ENCODE measurements around the gene KIAA1217.

The KIAA1217 gene

DNA sequence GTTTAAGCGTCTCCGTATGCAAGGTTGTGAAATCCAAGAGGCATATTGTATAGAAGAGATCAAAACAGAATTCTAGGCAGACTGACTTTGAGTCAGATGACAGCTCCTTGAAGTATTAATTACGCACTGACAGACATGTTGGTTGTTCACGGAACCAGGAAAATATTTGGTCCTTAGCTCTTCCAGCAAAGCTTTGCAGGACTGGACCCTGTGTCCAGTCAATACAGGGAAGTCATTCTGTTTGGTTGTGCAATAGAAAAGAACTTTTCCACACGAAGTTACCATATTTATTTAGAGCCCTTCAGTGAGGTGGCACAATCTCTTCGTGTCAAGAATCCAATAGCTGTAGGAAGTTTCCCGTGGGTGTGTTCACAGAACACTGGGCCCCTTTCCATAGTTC is 309.5 kb downstream of the KIAA1217 start:
- no peak for DNase-seq

DNA sequence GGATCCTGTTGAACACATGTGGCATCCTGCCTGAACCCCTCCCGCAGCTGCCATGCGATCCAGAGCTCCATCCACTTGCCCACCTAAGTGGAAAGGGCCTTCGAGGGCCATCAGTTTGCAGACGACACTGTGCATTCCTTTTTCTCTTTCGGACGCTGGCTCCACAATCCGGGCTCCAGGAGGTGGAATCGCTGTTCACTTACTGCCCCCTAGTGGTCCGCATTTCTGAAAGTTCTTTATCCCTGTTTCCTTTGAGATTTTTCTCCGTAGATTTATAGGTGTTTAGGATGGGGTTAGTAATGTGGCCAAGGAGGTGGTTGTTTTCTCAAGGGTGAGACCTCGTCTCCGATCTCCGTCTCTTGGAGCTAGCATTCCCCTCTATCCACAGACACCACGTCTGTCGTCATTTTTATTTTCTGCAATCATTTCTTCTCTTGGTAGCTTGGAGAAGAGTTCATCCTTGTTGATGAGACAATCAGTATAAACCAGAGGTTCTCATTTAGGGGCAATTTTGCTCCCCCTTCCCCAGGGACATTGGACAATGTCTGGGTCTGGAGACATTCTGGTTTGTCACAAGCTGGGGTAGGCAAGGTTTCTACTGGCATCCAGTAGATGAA is 310.2 kb downstream of the KIAA1217 start:
- peak; percentile 29 for DNase-seq

DNA sequence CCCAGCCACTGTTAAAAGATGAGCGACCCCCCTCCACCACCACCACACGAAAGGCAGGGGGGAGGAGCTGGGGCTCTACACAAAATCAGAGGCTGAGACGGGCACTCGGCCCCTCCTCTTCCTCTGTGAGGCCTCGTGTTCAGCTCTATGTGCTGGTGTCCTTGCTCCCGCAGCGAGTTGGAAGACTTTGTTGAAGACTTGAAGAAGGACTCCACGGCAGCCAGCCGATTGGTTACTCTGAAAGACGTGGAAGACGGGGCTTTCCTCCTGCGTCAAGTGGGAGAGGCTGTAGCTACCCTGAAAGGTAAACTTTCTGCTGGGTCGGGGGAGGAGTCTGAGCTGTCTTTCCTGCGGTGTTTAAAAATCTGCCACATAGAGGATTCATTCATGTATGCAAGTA is 311.0 kb downstream of the KIAA1217 start:
- no peak for DNase-seq

DNA sequence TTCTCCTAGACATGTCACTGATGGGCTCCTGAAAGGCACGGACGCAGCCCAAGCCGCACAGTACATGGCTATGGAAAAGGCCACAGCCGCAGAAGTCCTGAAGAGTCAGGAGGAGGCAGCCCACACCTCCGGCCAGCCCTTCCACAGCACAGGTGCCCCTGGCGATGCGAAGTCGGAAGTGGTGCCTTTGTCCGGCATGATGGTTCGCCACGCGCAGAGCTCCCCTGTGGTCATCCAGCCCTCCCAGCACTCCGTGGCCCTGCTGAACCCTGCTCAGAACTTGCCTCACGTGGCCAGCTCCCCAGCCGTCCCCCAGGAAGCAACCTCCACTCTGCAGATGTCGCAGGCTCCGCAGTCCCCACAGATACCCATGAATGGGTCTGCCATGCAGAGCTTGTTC is 315.4 kb downstream of the KIAA1217 start:
- no peak for DNase-seq

- DNase-seq = no peak
Measured at GRCh38 chr10:24526085-24526649, 317.2 kb downstream of the KIAA1217 start.

- no peak for DNase-seq
Measured at GRCh38 chr10:24528946-24529345, 320.0 kb downstream of the KIAA1217 start.

DNA sequence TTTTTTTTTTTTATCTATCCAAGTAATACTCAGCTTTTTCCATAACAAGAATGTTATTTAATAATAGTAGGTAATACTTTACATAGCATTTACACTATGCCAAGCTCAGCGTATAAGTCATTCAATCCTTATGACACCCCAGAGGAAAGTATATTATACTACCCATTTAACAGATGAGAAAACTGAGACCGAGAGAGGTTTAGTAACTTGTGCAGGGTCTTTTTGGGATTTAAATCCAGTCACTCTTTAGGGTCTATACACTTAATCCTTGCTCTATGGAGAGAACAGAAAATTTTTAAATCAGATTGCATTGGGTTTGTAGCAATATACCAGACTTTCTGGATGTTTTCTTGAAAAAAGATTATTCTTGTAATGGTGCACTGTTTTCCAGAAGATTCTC is 322.5 kb downstream of the KIAA1217 start:
- no peak for DNase-seq

- no peak for DNase-seq
Measured at GRCh38 chr10:24533981-24534380, 325.0 kb downstream of the KIAA1217 start.

DNA sequence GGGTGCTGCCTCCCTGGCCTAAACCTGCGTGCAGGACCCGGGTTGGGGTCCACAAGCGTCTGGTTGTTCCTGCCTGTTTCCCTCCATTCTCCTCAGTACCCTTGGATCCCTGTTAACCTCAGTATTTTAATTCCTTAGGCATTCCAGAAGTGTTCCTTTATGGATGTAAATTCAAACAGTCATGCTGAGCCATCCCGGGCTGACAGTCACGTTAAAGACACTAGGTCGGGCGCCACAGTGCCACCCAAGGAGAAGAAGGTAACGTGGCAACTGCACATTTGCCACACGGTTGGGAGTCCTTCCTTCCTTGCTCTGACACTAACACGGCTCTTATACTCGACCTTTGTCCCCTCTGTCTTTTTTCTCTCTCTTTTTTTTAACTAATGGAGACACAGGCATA is 327.7 kb downstream of the KIAA1217 start:
- DNase-seq = no peak

DNA sequence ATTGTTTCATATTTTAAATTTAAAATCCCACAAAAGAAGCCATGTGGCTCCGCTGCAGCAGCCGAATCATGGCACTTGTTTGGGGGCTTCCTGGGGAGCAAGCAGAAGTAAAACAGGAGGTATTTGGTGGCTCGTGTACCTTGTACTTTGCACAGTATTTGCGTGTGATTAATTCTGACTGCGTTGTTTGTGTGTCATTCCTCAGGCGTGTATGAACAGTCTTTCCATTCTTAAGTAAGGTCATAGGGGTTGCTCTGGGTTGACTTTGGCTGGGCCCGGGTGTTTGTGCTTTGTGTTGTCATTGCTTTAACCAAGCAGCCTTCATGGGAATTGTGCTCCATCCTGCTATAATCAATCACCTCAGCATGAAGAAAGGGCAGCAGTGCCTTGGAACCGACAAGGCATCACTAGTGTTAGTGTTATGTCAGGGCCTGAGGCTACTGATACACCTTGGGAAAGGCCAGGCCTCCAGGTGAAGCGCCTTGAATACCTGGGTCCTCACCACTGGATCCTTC is 332.4 kb downstream of the KIAA1217 start:
- no peak for DNase-seq

GRCh38 chr10:24542314-24543270 is 333.7 kb downstream of the KIAA1217 start:
- DNase-seq = no peak

- DNase-seq = no peak
Measured at GRCh38 chr10:24544776-24545175, 335.8 kb downstream of the KIAA1217 start.

DNA sequence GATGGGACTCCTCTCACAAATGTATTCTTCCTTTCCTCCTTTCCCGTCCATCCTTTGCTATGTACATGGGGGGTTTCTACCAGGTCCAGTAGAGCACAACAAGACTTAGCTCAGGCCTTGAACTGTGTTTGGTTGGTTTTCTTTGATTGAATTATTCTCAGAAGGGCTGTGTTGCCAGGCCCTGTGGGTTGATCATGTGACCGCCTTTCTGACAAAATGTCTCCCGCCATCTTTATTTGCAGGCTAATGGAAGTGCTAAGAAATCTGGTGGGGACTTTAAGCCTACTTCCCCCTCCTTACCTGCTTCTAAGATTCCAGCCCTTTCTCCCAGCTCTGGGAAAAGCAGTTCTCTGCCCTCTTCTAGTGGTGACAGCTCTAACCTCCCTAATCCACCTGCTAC is 336.6 kb downstream of the KIAA1217 start:
- DNase-seq = no peak

- no peak for DNase-seq
Measured at GRCh38 chr10:24550680-24551079, 341.7 kb downstream of the KIAA1217 start.

- DNase-seq = no peak
Measured at GRCh38 chr10:24551161-24551560, 342.2 kb downstream of the KIAA1217 start.

GRCh38 chr10:24552346-24553016 is 343.5 kb downstream of the KIAA1217 start:
- DNase-seq = peak; percentile 25

GRCh38 chr10:24553051-24553612 is 344.2 kb downstream of the KIAA1217 start:
- DNase-seq = no peak

DNA sequence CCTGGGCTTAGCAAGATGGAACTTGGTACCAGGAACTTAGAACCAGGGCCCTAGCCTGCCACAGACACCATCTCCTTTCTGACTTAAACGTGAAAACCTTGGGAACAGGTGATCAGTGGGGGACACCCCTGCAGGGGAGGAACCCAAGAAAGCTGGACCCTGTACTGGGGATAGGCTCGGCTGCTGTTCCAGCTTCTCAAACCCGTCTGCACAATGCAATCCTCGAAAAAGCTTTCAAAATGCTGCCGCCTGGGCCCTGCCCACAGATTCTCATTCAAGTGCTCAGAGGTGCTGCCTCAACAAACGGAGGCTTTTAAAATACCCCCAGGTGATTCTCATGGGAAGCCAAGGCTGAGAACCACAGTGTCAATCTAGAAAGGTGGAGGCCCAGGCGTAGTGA is 345.1 kb downstream of the KIAA1217 start:
- no peak for DNase-seq

DNA sequence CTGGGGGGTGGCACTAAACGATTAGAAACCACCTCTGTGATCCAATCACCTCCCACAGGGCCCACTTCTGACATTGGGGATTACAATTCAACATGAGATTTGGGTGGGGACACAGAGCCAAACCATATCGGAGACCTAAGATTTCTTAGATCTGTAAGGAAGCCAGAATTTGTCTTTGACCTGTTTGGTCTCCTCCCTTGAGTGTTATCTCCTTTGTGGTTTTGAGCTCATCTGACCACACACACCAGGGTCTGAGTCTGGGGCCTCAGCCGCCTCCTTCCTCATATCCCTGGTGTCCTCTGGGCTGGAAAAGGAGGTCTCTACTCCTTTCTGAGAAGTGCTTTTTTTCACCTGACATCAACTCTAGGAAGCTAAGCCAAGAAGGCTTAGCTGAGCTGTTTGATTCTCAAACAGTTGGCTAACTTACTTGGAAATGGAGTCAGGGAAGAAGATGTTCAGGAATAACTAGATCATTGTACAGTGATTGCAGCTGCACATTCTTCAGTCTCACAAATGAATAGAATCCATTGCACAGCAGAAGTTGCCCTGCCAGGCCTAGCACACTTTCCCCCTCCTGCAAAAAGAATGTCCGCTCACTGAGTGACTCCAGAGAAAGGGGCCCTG is 347.3 kb downstream of the KIAA1217 start:
- DNase-seq = no peak

DNA sequence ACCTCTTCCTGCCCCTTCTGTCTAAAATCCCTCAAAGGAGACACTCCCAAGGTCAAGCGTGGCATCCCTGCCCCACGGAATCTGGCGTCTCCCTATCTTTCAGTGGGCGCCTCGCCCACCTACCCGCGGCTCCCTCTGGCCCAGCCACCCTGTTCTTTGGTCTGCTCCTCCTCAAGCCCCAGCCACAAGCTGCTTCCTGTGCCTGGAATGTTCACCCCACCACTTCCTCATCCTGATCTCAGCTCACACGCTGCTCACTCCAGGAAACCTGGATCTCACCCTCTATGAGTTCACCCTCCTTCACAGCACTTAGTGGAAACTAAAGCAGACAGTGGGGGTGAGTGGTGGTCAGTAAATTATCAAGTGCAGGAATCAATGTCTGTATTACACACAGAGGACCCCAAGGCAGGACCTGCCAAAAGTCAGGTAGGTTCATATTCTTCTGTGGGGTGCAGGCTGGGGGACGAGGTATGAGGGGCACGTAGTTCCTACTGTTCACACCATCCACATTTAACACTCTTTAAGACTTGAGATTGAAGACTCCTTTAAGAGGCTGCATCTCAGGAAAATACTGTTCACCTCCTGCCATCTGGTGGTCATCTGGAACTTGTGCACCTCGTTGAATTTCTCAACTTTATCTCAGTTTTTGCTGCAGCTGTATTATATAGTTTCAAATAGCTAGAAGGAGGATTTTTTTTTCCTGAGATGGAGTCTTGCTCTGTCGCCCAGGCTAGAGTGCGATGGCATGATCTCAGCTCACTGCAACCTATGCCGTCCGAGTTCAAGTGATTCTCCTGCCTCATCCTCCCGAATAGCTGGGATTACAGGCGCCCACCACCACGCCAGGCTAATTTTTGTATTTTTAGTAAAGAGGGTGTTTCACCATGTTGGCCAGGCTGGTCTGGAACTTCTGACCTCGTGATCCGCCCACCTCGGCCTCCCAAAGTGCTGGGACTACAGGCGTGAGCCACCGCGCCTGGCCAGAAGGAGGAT is 348.1 kb downstream of the KIAA1217 start:
- DNase-seq = no peak

GRCh38 chr10:24561453-24561852 is 352.5 kb downstream of the KIAA1217 start:
- no peak for DNase-seq

Data from NCI-H2029 (cell line).